ENCODE measurements around the gene FBXW2.

- TF ChIP-seq POLR2A (IDR thresholded peaks at IDR 0.05) (no peak), CTCF (IDR thresholded peaks at IDR 0.05) (no peak)
Observed at GRCh38 chr9:120718316-120718715, 74.9 kb downstream of the FBXW2 start.

Measured in adrenal gland (tissue), 5 donors.